NCI-H1048 (cell line): Measurements from ENCODE around the gene MADCAM1.
"Not testable (repeated sequence)": the region's sequence is repeated elsewhere in the genome, so short reads cannot be mapped to it uniquely, and the experiment has no call there.

Experiments used
- DNase-seq: peaks from one replicate; lab custom pipeline; 2025; lab: John Stamatoyannopoulos, UW

The MADCAM1 gene

GRCh38 chr19:496112-496665 lies at the start of gene MADCAM1:
Gene MADCAM1 (plus strand): TSS chr19:496486. CDS start chr19:496500, 14 bp downstream.
- no peak for DNase-seq

GRCh38 chr19:447064-447426 lies 49.2 kb upstream of the MADCAM1 start:
- no peak for DNase-seq

DNA sequence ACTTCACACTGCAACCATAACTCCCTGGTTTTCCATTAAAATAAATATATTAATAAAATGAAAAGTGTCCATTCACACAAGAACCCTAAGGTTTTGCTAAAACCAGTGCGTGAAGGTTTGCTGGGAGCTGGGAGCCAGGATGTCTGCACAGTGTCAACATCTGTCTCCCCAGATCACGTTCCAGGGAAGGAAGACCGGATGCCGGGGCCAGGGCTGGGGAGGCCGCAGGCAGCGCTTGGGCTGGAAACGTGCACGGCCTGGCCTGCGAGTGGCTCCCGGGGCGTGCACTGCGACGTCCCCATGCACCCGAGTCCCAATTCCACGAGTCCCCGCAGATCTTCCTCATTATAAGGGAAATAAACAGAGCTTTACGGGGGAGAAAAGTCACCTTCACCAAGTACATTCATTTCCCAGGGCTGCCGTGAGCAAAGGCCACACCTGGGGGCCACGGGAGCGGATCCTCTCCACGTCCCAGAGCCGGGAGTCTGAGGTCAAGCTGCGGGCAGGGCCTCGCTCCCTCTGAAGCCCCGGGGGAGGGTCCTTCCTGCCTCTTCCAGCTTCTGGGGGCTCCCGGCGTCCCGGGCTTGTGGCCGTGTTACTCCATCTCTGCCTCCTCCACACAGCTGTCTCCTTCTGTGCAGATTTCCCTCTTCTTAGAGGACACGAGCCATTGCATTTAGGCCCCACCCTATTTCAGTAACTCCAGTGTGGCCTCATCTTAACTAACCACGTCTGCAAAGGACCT lies 48.3 kb upstream of the MADCAM1 start:
- DNase-seq: no peak

GRCh38 chr19:449916-450315 lies 46.4 kb upstream of the MADCAM1 start:
- DNase-seq: no peak

- not testable (repeated sequence) for DNase-seq
These were observed 45.3 kb upstream of the MADCAM1 start for GRCh38 chr19:450912-451481.

GRCh38 chr19:452829-453228 lies 43.5 kb upstream of the MADCAM1 start:
- no peak for DNase-seq

DNA sequence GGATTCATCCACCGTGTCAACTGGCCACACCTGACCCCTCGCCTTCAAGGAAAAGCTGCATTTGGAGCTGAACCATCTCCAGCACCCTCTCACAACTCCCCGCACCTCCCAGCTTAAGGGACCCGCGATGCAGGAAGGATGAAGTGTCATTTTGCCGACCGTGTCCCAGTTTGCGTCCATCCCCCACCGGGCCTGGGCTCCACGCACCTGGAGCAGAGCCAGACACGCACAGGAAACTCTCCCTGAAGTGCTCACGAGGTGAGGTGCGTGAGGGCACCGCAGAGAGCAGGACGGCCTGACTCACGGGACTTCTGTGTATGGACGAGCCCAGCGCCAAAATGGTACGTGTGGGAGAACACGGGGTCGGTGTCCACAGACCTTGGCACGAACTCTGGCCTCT lies 42.7 kb upstream of the MADCAM1 start:
- no peak for DNase-seq

DNA sequence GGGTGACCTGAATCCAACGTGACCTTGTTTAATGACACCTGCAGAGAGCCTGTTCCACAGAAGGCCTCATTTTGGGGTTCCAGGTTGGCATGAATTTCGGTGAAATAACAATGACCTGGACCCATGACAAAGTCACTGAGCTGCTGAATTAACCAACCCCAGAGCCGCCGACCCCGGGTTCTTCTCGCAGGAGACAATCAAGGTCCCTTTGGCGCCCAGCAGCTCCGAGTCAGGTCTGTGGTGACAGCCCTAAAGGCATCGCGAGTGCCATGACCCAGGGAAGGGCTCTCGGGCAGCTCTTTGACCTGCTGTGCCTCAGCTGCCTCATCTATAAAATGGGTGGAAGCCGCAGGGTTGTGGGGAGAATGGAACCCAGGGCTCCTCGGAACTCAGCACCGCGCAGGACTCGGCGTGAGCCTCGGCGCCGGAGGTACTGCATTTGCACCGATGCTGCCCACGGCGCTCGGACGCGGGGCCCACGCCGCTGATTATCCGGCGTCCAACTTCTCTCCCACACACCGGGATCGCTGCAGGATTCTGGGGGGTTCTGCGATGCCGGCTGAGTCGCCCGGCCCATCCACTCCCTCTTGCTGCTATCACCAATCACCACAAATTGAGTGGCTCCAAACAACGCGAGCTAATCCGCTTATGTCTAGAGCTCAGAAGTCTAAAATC lies 41.1 kb upstream of the MADCAM1 start:
- DNase-seq: no peak

DNA sequence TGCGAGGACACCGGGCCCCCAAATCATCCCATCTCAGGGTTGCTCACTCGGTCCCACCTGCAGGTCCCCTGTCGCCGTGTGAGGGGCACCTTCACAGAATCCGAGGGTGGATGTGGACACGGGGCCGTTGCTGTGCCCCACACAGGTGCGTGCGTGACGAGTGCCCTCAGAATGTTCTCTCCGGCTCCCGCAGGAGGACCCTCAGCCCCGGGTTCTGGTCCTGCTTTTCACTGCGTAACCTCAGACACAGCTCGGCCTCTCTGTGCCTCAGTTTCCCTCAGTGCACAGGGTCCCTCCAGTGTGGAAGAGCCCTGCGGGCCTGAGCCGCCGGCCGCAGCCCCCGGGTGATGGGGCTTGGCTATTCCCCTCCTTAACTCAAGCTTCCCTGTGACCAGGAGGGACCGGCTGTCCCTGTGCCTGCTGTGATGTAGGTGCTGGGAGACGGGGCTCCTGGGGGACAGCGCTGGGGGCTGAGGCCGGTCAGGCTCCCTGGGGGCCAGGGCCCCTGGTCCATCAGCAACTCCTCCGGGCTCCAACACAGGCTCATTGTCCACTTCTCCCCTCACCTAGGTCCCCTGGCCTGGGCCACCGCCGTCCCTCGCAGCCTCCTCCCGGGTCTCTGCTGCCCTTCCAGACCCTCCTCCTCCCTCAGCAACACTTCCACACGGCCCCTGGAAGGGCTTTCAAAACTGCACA lies 40.3 kb upstream of the MADCAM1 start:
- no peak for DNase-seq

- DNase-seq: no peak
These were observed 39.7 kb upstream of the MADCAM1 start for GRCh38 chr19:456547-457110.

- DNase-seq: no peak
These were observed 38.6 kb upstream of the MADCAM1 start for GRCh38 chr19:457636-458035.

- DNase-seq: no peak
These were observed 37.9 kb upstream of the MADCAM1 start for GRCh38 chr19:458091-459042.

- DNase-seq: no peak
These were observed 36.4 kb upstream of the MADCAM1 start for GRCh38 chr19:459724-460511.

DNA sequence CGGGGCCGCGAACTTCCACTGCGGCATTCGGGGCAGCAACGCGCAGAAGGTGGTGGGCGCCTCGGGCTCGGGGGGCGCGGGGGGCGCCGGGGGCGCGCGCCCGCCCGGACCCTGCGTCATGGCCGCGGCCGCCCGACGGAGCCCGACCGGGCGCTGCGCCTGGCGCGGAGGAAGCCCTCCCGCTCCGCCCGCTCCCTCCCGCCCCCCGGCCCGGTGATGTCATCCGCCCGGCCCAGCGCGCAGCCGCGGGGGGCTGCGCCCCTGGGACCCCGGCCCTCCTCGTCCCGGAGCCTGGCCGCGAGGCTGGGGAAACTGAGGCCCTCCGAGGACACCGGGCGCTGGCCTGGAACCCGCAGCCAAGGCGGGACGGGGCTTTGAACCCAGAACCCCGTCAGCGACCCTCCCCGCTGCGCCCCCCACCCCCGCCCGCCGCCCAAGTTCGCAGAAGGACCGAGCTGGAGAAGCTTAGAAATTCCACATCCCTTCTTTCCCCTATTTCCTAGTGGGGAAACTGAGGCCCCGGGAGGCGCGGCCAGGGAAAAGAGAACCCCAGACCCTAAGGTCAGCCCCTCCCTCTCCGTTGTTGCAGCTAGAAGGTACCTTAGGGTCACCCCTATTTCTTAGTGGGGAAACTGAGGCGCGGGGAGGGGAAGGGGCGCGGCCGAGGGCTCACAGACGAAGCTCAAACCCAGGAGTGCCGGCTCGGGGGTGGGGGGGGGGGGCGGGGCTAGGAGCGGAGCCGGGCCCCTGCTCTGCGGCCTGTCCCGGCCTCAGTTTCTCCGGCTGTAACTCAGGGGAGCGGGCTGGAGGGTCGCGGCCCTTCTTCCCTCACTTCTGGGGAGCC lies 35.2 kb upstream of the MADCAM1 start, which contains the start of gene SHC2:
Gene SHC2, minus strand, starts transcription at position 157 of the 844 bp plus-strand sequence. Its CDS starts 37 bp downstream, at position 120.
- DNase-seq: no peak

- no peak for DNase-seq
These were observed 34.4 kb upstream of the MADCAM1 start for GRCh38 chr19:461721-462551.

DNA sequence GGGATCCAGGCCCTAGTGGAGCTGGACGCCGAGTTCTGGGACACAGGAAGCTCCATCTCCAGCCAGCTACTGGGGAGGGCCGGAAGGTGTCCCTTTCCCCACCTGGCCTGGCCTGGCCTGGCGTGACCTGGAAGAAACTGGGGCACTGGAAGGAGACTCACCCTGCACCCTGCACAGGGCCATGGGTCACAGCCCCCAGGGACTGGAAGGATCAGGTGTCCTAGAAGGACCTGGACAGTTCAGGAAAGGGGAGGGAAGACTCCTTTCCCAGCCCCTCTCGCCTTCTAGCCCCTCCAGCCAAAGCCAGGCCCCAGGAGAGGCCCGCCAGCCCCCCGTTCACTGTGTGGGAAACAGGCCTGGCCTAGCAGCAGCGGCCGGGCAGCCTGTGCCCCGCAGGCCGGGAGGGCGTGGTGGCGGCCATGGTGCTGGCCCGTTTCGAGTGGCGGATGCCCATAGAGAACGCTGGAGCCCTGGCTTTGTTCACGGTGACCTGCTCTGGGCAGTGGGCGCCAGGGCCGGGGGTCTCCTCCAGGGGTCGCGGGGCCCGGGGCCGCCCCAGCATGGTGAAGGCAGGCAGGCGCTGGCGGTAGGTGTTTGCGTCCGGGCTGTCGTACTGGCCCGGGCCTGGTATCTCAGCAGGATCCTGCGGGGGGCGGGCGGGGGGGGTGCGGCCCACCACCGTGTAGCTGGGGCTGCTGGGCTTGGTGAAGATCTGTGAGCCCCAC lies 32.6 kb upstream of the MADCAM1 start:
- DNase-seq: no peak

DNA sequence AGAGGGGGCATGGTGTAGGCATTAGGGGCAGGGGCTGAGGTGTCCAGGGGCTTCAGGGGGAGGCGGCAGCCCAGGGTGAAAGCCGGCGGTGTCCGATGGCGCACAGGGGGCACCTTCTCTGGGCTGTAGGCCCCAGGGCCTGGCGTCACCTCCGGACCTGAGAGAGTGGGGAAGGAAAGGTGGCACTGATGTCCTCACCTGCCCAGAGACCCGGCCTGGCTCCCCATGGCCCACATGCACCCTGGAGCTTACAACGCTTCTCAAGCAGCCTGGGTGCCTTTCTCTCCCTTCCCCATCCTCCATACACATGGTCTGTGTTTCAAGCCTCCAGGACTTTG lies 32.1 kb upstream of the MADCAM1 start:
- DNase-seq: no peak
